ENCODE data around the gene SPECC1L.
"Not testable (repeated sequence)": the region's sequence is repeated elsewhere in the genome, so short reads cannot be mapped to it uniquely, and the experiment has no call there.

Gene SPECC1L, protein sequence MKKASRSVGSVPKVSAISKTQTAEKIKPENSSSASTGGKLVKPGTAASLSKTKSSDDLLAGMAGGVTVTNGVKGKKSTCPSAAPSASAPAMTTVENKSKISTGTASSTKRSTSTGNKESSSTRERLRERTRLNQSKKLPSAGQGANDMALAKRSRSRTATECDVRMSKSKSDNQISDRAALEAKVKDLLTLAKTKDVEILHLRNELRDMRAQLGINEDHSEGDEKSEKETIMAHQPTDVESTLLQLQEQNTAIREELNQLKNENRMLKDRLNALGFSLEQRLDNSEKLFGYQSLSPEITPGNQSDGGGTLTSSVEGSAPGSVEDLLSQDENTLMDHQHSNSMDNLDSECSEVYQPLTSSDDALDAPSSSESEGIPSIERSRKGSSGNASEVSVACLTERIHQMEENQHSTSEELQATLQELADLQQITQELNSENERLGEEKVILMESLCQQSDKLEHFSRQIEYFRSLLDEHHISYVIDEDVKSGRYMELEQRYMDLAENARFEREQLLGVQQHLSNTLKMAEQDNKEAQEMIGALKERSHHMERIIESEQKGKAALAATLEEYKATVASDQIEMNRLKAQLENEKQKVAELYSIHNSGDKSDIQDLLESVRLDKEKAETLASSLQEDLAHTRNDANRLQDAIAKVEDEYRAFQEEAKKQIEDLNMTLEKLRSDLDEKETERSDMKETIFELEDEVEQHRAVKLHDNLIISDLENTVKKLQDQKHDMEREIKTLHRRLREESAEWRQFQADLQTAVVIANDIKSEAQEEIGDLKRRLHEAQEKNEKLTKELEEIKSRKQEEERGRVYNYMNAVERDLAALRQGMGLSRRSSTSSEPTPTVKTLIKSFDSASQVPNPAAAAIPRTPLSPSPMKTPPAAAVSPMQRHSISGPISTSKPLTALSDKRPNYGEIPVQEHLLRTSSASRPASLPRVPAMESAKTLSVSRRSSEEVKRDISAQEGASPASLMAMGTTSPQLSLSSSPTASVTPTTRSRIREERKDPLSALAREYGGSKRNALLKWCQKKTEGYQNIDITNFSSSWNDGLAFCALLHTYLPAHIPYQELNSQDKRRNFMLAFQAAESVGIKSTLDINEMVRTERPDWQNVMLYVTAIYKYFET

DNA sequence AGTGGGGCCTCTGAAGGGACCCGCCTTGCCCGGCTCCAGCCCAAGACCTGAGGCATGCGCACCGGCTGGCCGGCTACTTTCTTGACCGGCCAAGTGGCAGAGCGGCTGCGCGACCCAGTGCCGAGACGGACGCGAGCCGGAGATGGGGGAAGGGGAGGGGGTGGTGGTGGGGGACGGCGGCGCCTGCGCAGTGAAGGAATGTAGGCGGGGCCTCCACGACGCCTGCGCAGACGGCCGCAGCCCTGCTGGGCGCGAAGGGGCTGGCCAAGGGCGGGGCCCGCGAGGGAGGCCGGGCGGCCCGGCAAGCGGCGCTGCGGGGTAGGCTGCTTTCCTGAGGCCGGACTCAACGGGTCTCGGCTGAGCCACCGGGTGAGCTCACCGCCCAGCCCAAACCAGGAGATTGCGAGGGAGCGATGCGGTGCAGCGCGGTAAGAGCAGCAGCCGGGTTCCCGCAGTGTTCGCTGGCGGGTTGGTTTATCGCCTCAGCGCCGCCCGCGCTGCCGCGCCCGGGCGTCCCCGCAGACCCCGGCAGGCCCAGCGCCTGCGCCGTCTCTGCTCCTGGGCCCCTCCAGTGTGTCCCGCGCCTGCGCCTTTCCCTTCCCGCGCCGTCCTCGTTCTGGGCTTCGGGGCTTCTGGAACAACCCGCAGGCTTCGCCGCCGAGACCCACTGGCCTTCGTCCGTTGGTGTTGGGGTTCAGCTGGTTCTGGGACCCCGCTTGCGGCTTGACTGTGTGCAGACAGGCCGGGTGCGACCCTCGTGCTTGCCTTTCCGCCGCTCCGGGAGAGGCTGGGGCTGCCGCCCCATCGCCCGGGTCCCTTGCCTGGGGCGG is at the start of gene SPECC1L:
Gene SPECC1L (plus strand): TSS at position 276 of the 830 bp plus-strand sequence. CDS start 31,401 bp downstream, outside the sequence.
- peak; percentile 76 for DNase-seq

DNA sequence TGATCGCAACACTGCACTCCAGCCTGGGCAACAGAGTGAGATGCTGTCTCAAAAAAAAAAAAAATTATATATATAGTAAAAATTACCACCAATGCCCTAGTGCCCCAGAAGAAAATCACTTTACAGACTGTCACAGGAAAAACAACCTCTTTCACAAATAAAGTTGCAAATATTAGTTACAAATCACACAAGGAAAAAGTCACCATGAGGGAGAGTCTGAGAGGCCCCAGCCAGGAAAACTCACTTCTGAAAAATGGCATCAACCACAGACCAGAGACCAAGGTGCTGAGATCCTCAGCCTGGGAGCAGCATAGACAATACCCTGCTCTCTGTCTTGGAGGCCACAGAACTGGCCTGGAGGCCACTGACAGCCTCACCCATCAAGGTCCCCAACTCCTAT is 46.2 kb upstream of the SPECC1L start:
- DNase-seq = no peak

DNA sequence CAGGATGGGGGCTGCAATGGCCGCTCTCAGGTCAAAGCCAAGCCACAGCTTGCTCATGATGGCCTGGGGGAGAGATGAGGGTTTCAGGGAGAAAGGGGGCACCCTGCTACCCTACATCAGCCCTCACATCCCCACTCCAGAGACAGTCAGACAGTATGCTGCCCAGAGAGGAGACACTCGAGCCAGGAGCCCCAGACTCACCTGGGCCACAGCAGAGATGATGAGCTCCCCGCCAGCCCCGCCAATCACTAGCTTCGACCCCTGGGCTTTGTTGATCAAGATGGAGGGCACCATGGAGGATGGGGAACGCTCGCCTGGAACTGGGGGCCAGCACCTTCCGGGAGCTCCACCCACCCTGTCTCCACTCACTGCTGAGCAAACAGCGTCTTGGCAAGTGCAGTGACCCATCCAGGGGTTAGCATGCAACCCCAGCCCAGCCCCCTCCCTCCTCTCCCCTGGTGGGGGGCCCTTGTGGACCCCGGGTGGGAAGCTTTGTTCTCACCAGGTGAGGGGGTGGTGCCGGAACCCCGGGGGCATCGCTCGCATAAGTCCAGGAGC is 45.5 kb upstream of the SPECC1L start:
- no peak for DNase-seq

DNA sequence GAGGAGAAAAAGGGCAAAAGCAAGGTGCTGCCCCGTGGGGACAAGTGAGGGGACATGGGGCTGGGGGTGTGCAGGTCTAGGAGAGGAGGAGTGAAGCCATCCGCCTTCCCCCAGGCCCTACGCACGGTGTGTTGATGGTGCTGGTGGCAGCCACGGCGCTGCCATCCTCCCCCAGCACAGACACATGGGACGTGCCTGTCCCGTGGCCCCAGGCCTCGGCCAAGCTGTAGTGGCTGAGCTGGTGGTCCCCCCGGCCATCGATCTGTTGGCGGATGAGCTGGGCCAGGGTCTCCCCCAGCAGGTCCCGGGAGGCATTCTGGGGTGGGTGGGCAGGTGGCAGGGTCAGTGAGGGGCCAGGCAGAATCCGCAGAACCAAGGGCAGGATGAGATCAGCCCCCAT is 44.7 kb upstream of the SPECC1L start:
- DNase-seq = no peak

DNA sequence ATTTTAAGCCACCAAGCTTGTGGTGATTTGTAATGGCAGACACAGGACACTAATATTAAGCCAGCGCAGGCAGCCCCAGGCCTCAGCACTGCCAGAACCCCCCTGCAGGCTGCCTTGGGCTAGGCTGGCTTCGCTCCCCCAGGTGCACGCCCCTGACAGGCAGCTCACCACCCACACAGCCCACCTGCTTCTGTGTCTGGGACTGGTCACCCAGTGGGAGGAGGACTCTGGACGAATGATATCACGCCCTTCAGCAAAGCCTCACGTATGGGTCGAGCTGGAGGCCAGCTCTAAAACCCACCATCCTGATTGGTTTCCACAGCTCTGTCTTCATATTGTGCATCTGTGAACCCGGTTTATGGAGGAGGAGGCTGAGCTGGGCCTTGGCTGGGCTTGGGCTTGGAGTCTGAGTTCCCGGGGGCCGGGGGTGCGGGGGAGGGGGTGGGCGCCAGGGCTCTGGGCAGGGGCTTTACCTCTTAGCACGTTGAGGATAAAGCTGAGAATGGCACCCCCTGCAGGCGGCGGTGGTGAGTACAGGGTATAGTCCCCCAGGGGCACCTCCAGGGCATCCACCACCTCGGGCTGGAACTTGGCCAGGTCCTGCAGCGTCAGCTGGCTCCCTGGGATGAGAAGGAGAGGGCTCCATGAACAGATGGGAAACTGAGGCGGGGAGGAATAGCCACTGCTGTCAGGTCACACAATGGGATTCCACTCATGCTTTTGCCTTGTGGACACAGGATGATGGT is 39.5 kb upstream of the SPECC1L start:
- no peak for DNase-seq

DNA sequence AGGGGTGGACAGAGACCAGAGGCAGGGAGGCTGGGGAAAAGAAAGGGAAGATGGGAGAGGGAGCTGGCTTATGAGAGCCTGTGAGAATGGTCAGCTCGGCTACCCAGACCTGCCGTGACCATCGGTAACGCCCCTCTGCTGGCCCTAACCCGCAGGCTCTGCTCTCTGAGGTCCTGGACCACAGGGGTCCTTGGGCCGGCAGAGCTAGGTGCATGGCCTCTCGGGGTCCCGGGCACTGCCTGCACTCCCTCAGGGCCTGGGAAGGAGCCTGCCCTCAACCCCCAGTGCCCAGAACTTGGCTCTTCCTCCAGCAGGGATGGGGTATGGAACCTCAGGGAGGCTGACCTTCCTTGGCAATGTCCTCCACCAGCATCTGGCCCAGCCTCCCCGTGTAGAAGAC is 38.9 kb upstream of the SPECC1L start:
- DNase-seq = no peak

DNA sequence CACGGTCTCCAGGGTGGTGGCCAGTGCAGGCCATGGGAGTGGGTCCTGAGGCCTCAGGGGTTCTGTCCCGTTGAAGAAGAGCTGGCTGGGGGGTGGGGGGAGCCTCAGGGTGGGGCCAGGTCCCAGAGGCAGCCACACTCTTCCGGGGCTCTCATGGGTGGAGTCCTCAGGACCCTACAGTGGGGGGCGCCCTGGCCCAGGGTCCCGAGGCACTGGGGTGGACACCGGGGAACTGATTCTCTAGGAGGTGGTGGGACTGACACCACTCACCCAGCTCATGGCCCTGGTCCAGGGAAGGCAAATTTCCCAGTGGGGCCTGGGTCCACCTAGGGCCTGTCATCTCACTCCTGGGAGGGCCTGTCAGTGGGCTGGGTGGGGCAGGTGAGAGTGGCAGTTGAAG is 38.5 kb upstream of the SPECC1L start:
- DNase-seq = no peak

DNA sequence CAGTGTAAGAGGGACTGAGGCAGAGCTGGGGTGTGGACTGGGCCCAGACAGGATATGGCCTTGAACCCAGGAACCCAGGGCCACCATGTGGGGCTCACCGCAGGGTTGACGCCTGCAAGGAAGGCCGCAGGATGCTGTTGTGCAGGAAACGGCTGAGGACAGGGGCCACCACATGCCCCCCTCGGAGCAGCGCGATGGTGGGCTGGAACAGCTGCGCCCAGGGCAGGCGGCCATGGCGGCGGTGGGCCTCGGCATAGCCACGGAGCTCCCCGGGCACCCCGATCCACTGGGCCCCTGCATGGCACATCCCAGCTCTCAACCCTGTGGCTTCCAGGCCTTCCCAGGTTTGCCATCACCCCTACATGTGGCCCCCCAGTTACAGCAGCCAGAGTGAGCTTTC is 37.9 kb upstream of the SPECC1L start:
- DNase-seq = no peak

DNA sequence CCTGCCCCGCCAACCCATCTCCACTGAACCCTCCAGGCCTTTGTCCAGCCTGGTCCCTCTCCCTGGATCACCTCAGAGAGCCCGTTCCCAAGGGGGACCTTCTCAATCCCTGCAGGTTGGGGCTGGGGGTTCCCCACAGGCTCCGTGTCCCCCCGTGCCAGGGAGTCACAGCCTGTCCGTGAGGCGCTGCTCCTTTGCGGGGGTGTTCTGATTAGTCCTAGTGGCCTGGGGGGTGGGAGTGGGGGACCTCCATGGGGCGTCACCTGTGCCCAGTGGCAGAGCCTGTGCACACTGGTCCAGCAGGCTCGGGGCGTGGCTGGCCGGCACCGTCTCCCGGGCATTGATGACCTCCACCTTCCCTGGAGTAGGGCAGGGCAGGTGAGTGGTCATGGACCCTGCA is 37.4 kb upstream of the SPECC1L start:
- no peak for DNase-seq

DNA sequence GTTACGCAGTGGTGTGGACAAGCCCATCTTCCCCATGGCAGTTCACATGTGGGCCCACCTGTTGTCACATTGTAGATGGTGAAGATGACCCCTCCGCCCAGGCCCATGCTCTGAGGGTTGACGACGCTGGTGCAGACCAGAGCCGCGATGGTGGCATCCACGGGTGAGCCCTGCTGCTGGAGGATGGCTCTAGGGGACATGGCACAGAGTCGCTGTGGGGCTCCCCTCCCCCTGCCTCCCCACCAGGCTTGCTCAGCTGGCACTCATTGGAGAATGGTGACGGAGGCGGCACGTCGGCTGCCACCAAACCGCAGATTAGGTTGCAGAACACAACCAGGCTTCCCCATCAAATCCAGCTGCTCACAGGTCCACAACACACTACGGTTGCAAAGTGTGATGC is 36.8 kb upstream of the SPECC1L start:
- no peak for DNase-seq

DNA sequence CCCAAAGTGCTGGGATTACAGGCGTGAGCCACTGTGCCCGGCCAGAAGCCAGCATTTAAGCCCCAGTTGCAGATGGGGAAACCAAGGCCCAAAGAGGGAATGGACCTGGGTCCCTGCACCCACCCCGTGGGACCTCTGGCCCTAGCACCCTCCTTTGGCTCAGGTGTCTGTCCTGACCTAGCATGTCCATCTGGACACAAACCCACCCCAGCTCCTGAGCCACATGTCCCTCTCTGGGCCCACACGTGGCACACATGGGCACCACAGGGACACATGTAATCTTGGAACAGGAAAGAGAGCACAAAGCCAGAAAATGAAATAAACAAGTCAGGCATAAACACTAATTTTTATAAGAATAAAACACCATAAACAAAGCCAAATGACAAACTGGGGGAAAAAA is 35.3 kb upstream of the SPECC1L start:
- no peak for DNase-seq

DNA sequence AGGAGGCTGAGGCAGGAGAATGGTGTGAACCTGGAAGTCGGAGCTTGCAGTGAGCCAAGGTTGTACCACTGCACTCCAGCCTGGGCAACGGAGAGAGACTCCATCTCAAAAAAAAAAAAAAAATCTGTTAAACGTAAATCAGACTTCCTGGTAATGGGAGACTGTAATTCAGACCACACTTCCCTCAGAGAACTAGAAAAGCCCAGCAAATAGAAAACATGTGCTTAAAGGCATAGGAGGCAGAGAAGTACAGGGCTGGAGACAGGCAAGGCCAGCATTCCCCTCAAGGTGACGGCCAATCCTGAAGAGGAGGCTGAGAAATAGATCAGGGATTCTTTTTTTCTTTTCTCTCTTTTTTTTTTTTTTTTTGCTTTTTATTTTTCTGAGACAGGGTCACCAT is 34.0 kb upstream of the SPECC1L start:
- no peak for DNase-seq

DNA sequence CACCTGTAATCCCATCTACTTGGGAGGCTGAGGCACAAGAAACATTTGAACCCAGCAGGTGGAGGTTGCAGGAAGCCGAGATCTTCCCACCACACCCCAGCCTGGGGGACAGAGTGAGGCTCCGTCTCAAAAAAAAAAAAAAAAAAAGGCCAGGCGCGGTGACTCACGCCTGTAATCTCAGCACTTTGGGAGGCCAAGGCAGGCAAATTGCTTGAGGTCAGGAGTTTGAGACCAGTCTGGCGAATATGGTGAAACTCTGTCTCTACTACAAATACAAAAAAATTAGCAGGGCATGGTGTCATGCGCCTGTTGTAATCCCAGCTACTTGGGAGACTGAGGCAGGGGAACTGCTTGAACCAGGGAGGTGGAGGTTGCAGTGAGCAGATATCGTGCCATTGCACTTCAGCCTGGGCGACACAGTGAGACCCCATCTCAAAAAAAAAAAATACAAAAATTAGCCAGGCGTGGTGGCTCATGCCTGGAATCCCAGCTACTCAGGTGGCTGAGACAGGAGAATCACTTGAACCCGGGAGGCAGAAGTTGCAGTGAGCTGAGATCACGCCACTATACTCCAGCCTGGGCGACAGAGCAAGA is 32.4 kb upstream of the SPECC1L start:
- DNase-seq = not testable (repeated sequence)

DNA sequence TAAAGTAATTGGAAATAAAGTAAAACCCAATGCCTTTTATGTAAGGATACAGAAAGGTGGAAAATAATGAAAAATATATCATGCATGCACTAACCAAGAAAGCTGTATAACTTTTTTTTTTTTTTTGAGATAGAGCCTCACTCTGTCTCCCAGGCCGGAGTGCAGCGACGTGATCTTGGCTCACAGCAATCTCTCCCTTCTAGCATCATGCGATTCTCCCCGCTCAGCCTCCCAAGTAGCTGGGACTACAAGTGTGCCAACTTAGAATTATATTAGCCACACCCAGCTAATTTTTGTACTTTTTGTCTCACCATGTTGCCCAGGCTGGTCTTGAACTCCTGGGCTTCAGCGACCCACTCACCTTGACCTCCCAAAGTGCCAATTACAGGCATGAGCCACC is 30.2 kb upstream of the SPECC1L start:
- no peak for DNase-seq

DNA sequence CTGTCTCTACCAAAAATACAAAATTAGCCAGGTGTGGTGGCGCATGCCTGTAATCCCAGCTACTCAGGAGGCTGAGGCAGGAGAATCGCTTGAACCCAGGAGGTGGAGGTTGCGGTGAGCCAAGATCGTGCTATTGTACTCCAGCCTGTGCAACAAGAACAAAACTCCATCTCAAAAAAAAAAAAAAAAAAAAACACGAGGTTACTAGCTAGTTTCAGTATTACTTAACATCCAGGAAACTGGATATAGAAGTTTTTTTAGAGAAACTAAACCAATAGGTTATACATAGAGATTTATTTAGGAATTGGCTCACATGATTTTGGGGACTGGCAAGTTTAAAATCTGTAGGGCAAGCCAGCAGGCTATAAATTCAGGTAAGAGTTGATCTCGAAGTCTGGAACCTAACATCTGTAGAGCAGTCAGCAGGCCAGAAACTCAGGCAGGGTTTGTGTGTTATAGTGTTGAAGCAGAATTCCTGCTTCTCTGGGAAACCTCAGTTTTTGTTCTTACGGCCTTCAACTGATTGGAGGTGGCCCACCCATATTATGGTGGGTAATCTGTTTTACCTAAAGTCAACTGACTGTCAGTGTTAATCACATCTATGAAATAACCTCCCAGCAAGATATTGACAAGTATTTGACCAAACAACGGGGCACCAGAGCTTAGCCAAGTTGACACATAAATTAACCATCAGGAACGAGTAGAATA is 29.5 kb upstream of the SPECC1L start:
- not testable (repeated sequence) for DNase-seq

DNA sequence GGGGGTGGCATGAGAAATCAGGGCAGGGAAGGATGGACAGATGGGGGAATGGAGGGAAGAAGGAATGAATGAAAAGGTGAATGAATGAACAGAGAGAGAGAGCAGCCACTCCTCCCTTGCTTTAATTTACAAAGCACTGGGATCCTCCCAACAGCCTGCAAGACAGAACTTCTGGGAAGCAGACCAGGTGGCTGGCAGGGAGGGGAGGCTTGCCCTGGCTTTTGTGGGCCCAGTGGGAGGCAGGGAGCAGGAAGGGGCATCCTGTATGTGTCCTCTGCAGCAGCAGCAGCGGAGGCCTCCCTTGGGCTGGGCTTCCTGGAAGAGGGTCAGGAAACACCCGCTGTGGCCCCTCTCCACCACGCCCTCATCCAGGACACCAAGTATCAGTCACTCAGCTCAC is 27.2 kb upstream of the SPECC1L start:
- DNase-seq = not testable (repeated sequence)

DNA sequence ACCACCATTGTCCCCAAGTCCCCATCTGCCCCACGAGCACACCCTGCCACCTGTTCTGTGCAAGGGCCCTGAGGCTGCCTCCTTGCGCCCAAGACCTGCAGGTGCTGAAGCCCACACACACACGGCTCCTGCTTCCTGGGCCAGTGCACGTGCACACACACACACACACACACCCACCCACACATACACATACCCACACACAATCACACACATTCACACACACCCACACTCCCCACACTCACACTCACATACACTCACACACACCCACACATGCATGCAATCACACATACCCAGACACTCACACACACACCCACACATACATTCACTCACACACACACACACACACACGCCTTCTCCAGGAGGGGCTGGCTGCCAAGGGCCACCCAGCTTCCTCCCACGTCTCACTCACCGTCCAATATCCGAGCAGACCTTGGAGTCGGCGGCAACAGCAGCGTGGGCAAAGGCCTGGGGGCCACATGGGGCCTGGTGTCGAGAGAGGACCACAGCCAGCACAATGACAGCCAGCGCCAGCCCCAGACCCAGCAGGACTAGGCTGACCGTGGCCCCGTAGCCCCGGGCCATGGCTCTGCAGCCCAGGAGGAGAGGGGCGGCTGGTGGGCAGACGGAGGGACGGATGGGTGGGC is 26.4 kb upstream of the SPECC1L start:
- no peak for DNase-seq

DNA sequence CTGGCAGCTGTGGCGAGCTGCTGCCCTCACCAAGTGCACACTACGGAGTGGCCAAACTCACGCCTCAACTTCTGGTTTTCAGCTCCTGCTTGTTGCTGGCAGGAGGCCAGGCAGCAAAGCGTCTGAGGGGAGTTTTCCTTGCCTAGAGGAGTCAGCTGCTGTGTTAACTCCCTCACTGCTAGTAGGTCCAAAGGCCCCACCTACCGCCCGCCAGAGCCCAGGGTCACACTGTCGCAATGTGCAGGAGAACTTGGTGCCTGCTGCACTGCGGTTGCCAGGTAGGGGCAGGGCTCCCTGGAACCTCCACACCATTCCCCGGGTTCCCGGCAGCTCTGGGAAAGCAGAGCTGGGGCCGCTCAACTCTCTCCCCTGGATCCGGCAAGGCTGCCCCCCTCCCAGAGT is 25.6 kb upstream of the SPECC1L start, which contains the start of gene GGT5:
Gene GGT5 (minus strand): TSS at position 53 of the 402 bp plus-strand sequence. CDS start 357 bp downstream, outside the sequence.
- not testable (repeated sequence) for DNase-seq

All from cortex of kidney (tissue), 1 donor.